Measurements from ENCODE around the gene ZNF839. TPM values are rescaled to one million over a fixed set of nuclear protein-coding genes. Genes with fewer than 3 reads are reported as not detected.

The ZNF839 gene
- polyA plus RNA-seq, 2 of the 4 experiments (the other 2 are of a cell fraction): 6.0 to 10.8 TPM

- no peak for FAIRE-seq
- ChIA-PET POLR2A (no interaction called here), CTCF (no interaction called here)
- no peak for DNase-seq (ENCODE audit: low read depth in 1 of 2, low spot score in 1 of 2)
- Histone ChIP-seq H3K4me2 (no peak overlapping the region), H3K4me3 (no peak overlapping the region), H3K9me3 (no peaks in the 10 kb centered on the region), H3K27ac (no peak overlapping the region), H3K4me1 (no peaks in the 10 kb centered on the region)
- ATAC-seq: no peak
- TF ChIP-seq BCL3 (IDR thresholded peaks at IDR 0.05): no peak
- no peak for TF ChIP-seq BHLHE40 (IDR thresholded peaks at IDR 0.05; ENCODE audit: low read depth, low read length)
- no peak for TF ChIP-seq CTCF (IDR thresholded peaks at IDR 0.05)
- no peak for TF ChIP-seq KDM1A (IDR thresholded peaks at IDR 0.05; ENCODE audit: low read depth)
- no peak for TF ChIP-seq JUNB (IDR thresholded peaks at IDR 0.05)
- TF ChIP-seq MAFK (IDR thresholded peaks at IDR 0.05; ENCODE audit: partially characterized antibody): no peak
- no peak for TF ChIP-seq FOXS1 (CRISPR knock-in tag; IDR thresholded peaks at IDR 0.05)
- TF ChIP-seq FOSB (CRISPR knock-in tag; IDR thresholded peaks at IDR 0.05): no peak
- TF ChIP-seq USF2 (IDR thresholded peaks at IDR 0.05): no peak
- no peak for TF ChIP-seq RAD21 (conservative IDR thresholded peaks at IDR 0.05 in 1 of 2, IDR thresholded peaks at IDR 0.05 in 1 of 2)
- no peak for TF ChIP-seq RCOR1 (IDR thresholded peaks at IDR 0.05; ENCODE audit: low read depth, low read length)
- TF ChIP-seq GATA3 (IDR thresholded peaks at IDR 0.05; ENCODE audit: borderline replicate concordance): no peak
- TF ChIP-seq ZNF302 (CRISPR knock-in tag; IDR thresholded peaks at IDR 0.05): no peak
- no peak for TF ChIP-seq MAZ (IDR thresholded peaks at IDR 0.05; ENCODE audit: borderline replicate concordance, low read depth, low read length)
- no peak for TF ChIP-seq KDM5A (IDR thresholded peaks at IDR 0.05)
- 92% methylated on average over 9 of the region's 9 CpGs for WGBS (ENCODE audit: missing lambda C conversion rate)
Observed at GRCh38 chr14:102378830-102379229, 59.3 kb downstream of the ZNF839 start.

- TF ChIP-seq ZSCAN20 (CRISPR knock-in tag; IDR thresholded peaks at IDR 0.05): no peak
- TF ChIP-seq HOXB5 (CRISPR knock-in tag; IDR thresholded peaks at IDR 0.05): no peak
- TF ChIP-seq POLR2AphosphoS2 (conservative IDR thresholded peaks at IDR 0.05; ENCODE audit: low read length): no peak
- TF ChIP-seq POLR2A (IDR thresholded peaks at IDR 0.05; ENCODE audit: low read length): no peak
- TF ChIP-seq HES2 (IDR thresholded peaks at IDR 0.05): no peak
- TF ChIP-seq HDAC2 (IDR thresholded peaks at IDR 0.05): no peak
- TF ChIP-seq TP53 (CRISPR knock-in tag; IDR thresholded peaks at IDR 0.05): no peak
- TF ChIP-seq ZNF302 (CRISPR knock-in tag; IDR thresholded peaks at IDR 0.05): no peak
- TF ChIP-seq CBX2 (IDR thresholded peaks at IDR 0.05; ENCODE audit: borderline replicate concordance, low read depth): no peak
- TF ChIP-seq MAZ (IDR thresholded peaks at IDR 0.05; ENCODE audit: borderline replicate concordance, low read depth, low read length): no peak
- TF ChIP-seq MYC (IDR thresholded peaks at IDR 0.05; ENCODE audit: borderline replicate concordance, low read length): no peak
- TF ChIP-seq PHF8 (IDR thresholded peaks at IDR 0.05; ENCODE audit: borderline replicate concordance, low read depth): no peak
- TF ChIP-seq RARB (CRISPR knock-in tag; IDR thresholded peaks at IDR 0.05): no peak
- TF ChIP-seq NR3C1 (IDR thresholded peaks at IDR 0.05): no peak
- no peak for TF ChIP-seq EHMT2 (IDR thresholded peaks at IDR 0.05; ENCODE audit: low read depth)
- POLR2A ChIA-PET: no interaction called here
Observed at GRCh38 chr14:102387086-102387485, 67.5 kb downstream of the ZNF839 start.

More at GRCh38 chr14:102387086-102387485, 67.5 kb downstream of the ZNF839 start:
- Histone ChIP-seq H3K4me2 (no peak overlapping the region), H3K4me3 (no peak overlapping the region), H3K4me1 (no peaks in the 10 kb centered on the region), H3K27ac (no peak overlapping the region), H3K9me3 (no peaks in the 10 kb centered on the region)
- no peak for ATAC-seq
- CTCF ChIA-PET: interaction anchor here (1.4 kb wide), 1 partner anchor 10 kb away, joined by 4 read pairs; no protein-coding TSS in a partner anchor
- no peak for DNase-seq (ENCODE audit: low read depth in 1 of 2, low spot score in 1 of 2)
- FAIRE-seq: no peak
